ENCODE results near the gene SLC18A3.

The SLC18A3 gene

GRCh38 chr10:49595713-49596492 is 14.2 kb upstream of the SLC18A3 start:
- TF ChIP-seq CTCF (IDR thresholded peaks at IDR 0.05; ENCODE audit: borderline replicate concordance, insufficient read depth, low read depth, low read length), result no peak
- H3K4me3 ChIP-seq (ENCODE audit: low read depth, low read length), result no peak overlapping the region

GRCh38 chr10:49596493-49596809 is 13.7 kb upstream of the SLC18A3 start:
- H3K4me3 ChIP-seq (ENCODE audit: low read depth, low read length), result no peak overlapping the region
- TF ChIP-seq CTCF (IDR thresholded peaks at IDR 0.05; ENCODE audit: borderline replicate concordance, insufficient read depth, low read depth, low read length), result no peak

- no peak for TF ChIP-seq CTCF (IDR thresholded peaks at IDR 0.05; ENCODE audit: borderline replicate concordance, insufficient read depth, low read depth, low read length)
- no peak overlapping the region for H3K4me3 ChIP-seq (ENCODE audit: low read depth, low read length)
Measured at GRCh38 chr10:49596836-49597235, 13.3 kb upstream of the SLC18A3 start.

GRCh38 chr10:49597426-49598163 is 12.5 kb upstream of the SLC18A3 start:
- TF ChIP-seq CTCF (IDR thresholded peaks at IDR 0.05; ENCODE audit: borderline replicate concordance, insufficient read depth, low read depth, low read length), result no peak
- H3K4me3 ChIP-seq (ENCODE audit: low read depth, low read length), result no peak overlapping the region

- TF ChIP-seq CTCF (IDR thresholded peaks at IDR 0.05; ENCODE audit: borderline replicate concordance, insufficient read depth, low read depth, low read length), result no peak
- H3K4me3 ChIP-seq (ENCODE audit: low read depth, low read length), result no peak overlapping the region
Measured at GRCh38 chr10:49598164-49598856, 11.8 kb upstream of the SLC18A3 start.

- H3K4me3 ChIP-seq (ENCODE audit: low read depth, low read length), result no peak overlapping the region
- no peak for TF ChIP-seq CTCF (IDR thresholded peaks at IDR 0.05; ENCODE audit: borderline replicate concordance, insufficient read depth, low read depth, low read length)
Measured at GRCh38 chr10:49598986-49599385, 11.1 kb upstream of the SLC18A3 start.
